ENCODE measurements around the gene PARD3. TPM values are rescaled to one million over a fixed set of nuclear protein-coding genes. Genes with fewer than 3 reads are reported as not detected.

Gene PARD3
- total RNA-seq, 1 experiment from 2014 or later, result 57.4 TPM

- Histone ChIP-seq H3K4me1 (replicated peaks; ENCODE audit: insufficient read depth) (no peaks in the 10 kb centered on the region), H4K20me1 (ENCODE audit: insufficient read depth) (no peaks in the 10 kb centered on the region), H3K27ac (no peak overlapping the region), H3F3A (ENCODE audit: insufficient read depth, low read depth) (no peaks in the 10 kb centered on the region), H3K9me3 (ENCODE audit: insufficient read depth, low read depth) (no peaks in the 10 kb centered on the region), H3K9me2 (ENCODE audit: insufficient read depth) (no peaks in the 10 kb centered on the region), H3K36me3 (ENCODE audit: low read depth) (no peaks in the 10 kb centered on the region), H3K4me2 (no peak overlapping the region), H3K27me3 (ENCODE audit: insufficient read depth, low read depth) (no peaks in the 10 kb centered on the region), H3K4me3 (no peak overlapping the region), H2AFZ (no peak overlapping the region), H3K79me2 (ENCODE audit: low read depth) (no peaks in the 10 kb centered on the region)
- no peak for TF ChIP-seq EZH2 (IDR thresholded peaks at IDR 0.05; ENCODE audit: low read depth)
- TF ChIP-seq, protein P1, sequence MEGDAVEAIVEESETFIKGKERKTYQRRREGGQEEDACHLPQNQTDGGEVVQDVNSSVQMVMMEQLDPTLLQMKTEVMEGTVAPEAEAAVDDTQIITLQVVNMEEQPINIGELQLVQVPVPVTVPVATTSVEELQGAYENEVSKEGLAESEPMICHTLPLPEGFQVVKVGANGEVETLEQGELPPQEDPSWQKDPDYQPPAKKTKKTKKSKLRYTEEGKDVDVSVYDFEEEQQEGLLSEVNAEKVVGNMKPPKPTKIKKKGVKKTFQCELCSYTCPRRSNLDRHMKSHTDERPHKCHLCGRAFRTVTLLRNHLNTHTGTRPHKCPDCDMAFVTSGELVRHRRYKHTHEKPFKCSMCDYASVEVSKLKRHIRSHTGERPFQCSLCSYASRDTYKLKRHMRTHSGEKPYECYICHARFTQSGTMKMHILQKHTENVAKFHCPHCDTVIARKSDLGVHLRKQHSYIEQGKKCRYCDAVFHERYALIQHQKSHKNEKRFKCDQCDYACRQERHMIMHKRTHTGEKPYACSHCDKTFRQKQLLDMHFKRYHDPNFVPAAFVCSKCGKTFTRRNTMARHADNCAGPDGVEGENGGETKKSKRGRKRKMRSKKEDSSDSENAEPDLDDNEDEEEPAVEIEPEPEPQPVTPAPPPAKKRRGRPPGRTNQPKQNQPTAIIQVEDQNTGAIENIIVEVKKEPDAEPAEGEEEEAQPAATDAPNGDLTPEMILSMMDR (conservative IDR thresholded peaks at IDR 0.05), result no peak
- intact Hi-C loops (cut with micrococcal nuclease; ENCODE audit: unreplicated experiment), result no loop called here
- no peak for DNase-seq
- ChIA-PET CTCF (no interaction called here), POLR2A (ENCODE audit: unreplicated experiment) (interaction anchor here (0.6 kb wide), 1 partner anchor 16 kb away, joined by 3 read pairs; no protein-coding TSS in a partner anchor)
- BruUV-seq (replicated peaks), result no TSS peak
Measured at GRCh38 chr10:34169131-34169530, 646.0 kb downstream of the PARD3 start.

- H3K4me1 ChIP-seq (replicated peaks; ENCODE audit: insufficient read depth), result no peaks in the 10 kb centered on the region
- no TSS peak for BruUV-seq (replicated peaks)
- H3K4me2 ChIP-seq, result no peak overlapping the region
- no peaks in the 10 kb centered on the region for H3K9me3 ChIP-seq (ENCODE audit: insufficient read depth, low read depth)
- no peak overlapping the region for H3K27ac ChIP-seq
- intact Hi-C loops (cut with micrococcal nuclease; ENCODE audit: unreplicated experiment), result no loop called here
- H3K36me3 ChIP-seq (ENCODE audit: low read depth), result no peaks in the 10 kb centered on the region
- no peaks in the 10 kb centered on the region for H3F3A ChIP-seq (ENCODE audit: insufficient read depth, low read depth)
- H3K27me3 ChIP-seq (ENCODE audit: insufficient read depth, low read depth), result no peaks in the 10 kb centered on the region
- TF ChIP-seq EZH2 (IDR thresholded peaks at IDR 0.05; ENCODE audit: low read depth), result no peak
- TF ChIP-seq, protein P1 (conservative IDR thresholded peaks at IDR 0.05), result no peak
- H2AFZ ChIP-seq, result no peak overlapping the region
- ChIA-PET POLR2A (ENCODE audit: unreplicated experiment) (no interaction called here), CTCF (no interaction called here)
- DNase-seq, result no peak
- H3K79me2 ChIP-seq (ENCODE audit: low read depth), result no peaks in the 10 kb centered on the region
- no peaks in the 10 kb centered on the region for H4K20me1 ChIP-seq (ENCODE audit: insufficient read depth)
- no peaks in the 10 kb centered on the region for H3K9me2 ChIP-seq (ENCODE audit: insufficient read depth)
- no peak overlapping the region for H3K4me3 ChIP-seq
Measured at GRCh38 chr10:34168439-34168838, 646.7 kb downstream of the PARD3 start.

- POLR2A ChIA-PET (ENCODE audit: unreplicated experiment), result no interaction called here
- CTCF ChIA-PET, result no interaction called here
- H2AFZ ChIP-seq, result no peak overlapping the region
- TF ChIP-seq, protein P1 (conservative IDR thresholded peaks at IDR 0.05), result no peak
- TF ChIP-seq EZH2 (IDR thresholded peaks at IDR 0.05; ENCODE audit: low read depth), result no peak
- H3K9me2 ChIP-seq (ENCODE audit: insufficient read depth), result no peaks in the 10 kb centered on the region
- H3K4me1 ChIP-seq (replicated peaks; ENCODE audit: insufficient read depth), result no peaks in the 10 kb centered on the region
- no peak overlapping the region for H3K4me3 ChIP-seq
- no peaks in the 10 kb centered on the region for H3F3A ChIP-seq (ENCODE audit: insufficient read depth, low read depth)
- H3K9me3 ChIP-seq (ENCODE audit: insufficient read depth, low read depth), result no peaks in the 10 kb centered on the region
- no TSS peak for BruUV-seq (replicated peaks)
- H3K79me2 ChIP-seq (ENCODE audit: low read depth), result no peaks in the 10 kb centered on the region
- intact Hi-C loops (cut with micrococcal nuclease; ENCODE audit: unreplicated experiment), result no loop called here
- H3K4me2 ChIP-seq, result no peak overlapping the region
- H3K27ac ChIP-seq, result no peak overlapping the region
- H3K27me3 ChIP-seq (ENCODE audit: insufficient read depth, low read depth), result no peaks in the 10 kb centered on the region
- DNase-seq, result no peak
- H4K20me1 ChIP-seq (ENCODE audit: insufficient read depth), result no peaks in the 10 kb centered on the region
- H3K36me3 ChIP-seq (ENCODE audit: low read depth), result no peaks in the 10 kb centered on the region
Measured at GRCh38 chr10:34166823-34167222, 648.3 kb downstream of the PARD3 start.
